ENCODE data around the gene UGT8. TPM values are rescaled to one million over a fixed set of nuclear protein-coding genes. Genes with fewer than 3 reads are reported as not detected.
A peak's percentile ranks its signal among the peaks of the same experiment; 100 is the strongest.

Gene UGT8
- total RNA-seq, 1 donor from 2014 or later = 4.5 TPM

GRCh38 chr4:114692958-114693357, 94.4 kb downstream of the UGT8 start:
- DNase-seq (ENCODE audit: low spot score, unreplicated experiment) = no peak
- Mint-ChIP-seq H3K27me3 (no peaks in the 10 kb centered on the region), H3K27ac (no peak overlapping the region), H3K36me3 (ENCODE audit: insufficient read depth) (no peaks in the 10 kb centered on the region), H3K4me3 (ENCODE audit: low read depth) (no peak overlapping the region), H3K9me3 (ENCODE audit: low read depth) (no peaks in the 10 kb centered on the region), H3K4me1 (ENCODE audit: low read depth) (peaks cover 10% of the 10 kb centered on the region)
- TF ChIP-seq CTCF (IDR thresholded peaks at IDR 0.05; ENCODE audit: unreplicated experiment) = no peak

GRCh38 chr4:114694770-114695169, 96.2 kb downstream of the UGT8 start:
- Mint-ChIP-seq H3K4me1 (ENCODE audit: low read depth) (peaks cover 9% of the 10 kb centered on the region), H3K9me3 (ENCODE audit: low read depth) (no peaks in the 10 kb centered on the region), H3K27ac (no peak overlapping the region), H3K27me3 (no peaks in the 10 kb centered on the region), H3K36me3 (ENCODE audit: insufficient read depth) (no peaks in the 10 kb centered on the region), H3K4me3 (ENCODE audit: low read depth) (no peak overlapping the region)
- peak; percentile 81 for TF ChIP-seq CTCF (IDR thresholded peaks at IDR 0.05; ENCODE audit: unreplicated experiment)
- DNase-seq (ENCODE audit: low spot score, unreplicated experiment) = no peak

- Mint-ChIP-seq H3K9me3 (ENCODE audit: low read depth) (no peaks in the 10 kb centered on the region), H3K27me3 (no peaks in the 10 kb centered on the region), H3K4me1 (ENCODE audit: low read depth) (peaks cover 16% of the 10 kb centered on the region), H3K36me3 (ENCODE audit: insufficient read depth) (no peaks in the 10 kb centered on the region), H3K4me3 (ENCODE audit: low read depth) (no peak overlapping the region), H3K27ac (no peak overlapping the region)
- no peak for TF ChIP-seq CTCF (IDR thresholded peaks at IDR 0.05; ENCODE audit: unreplicated experiment)
- DNase-seq (ENCODE audit: low spot score, unreplicated experiment) = no peak
These were observed 99.6 kb downstream of the UGT8 start for GRCh38 chr4:114698231-114698630.

GRCh38 chr4:114701491-114701890, 102.9 kb downstream of the UGT8 start:
- no peak for TF ChIP-seq CTCF (IDR thresholded peaks at IDR 0.05; ENCODE audit: unreplicated experiment)
- Mint-ChIP-seq H3K36me3 (ENCODE audit: insufficient read depth) (no peaks in the 10 kb centered on the region), H3K4me3 (ENCODE audit: low read depth) (no peak overlapping the region), H3K27me3 (no peaks in the 10 kb centered on the region), H3K27ac (no peak overlapping the region), H3K9me3 (ENCODE audit: low read depth) (no peaks in the 10 kb centered on the region), H3K4me1 (ENCODE audit: low read depth) (peaks cover 13% of the 10 kb centered on the region)
- no peak for DNase-seq (ENCODE audit: low spot score, unreplicated experiment)

GRCh38 chr4:114717432-114717831, 118.8 kb downstream of the UGT8 start:
- no peak for DNase-seq (ENCODE audit: low spot score, unreplicated experiment)

More at GRCh38 chr4:114717432-114717831, 118.8 kb downstream of the UGT8 start:
- H3K27me3 Mint-ChIP-seq = no peaks in the 10 kb centered on the region
- H3K4me3 Mint-ChIP-seq (ENCODE audit: low read depth) = no peak overlapping the region
- H3K36me3 Mint-ChIP-seq (ENCODE audit: insufficient read depth) = no peaks in the 10 kb centered on the region
- H3K9me3 Mint-ChIP-seq (ENCODE audit: low read depth) = no peaks in the 10 kb centered on the region
- peaks cover 5% of the 10 kb centered on the region for H3K4me1 Mint-ChIP-seq (ENCODE audit: low read depth)
- H3K27ac Mint-ChIP-seq = no peak overlapping the region
- TF ChIP-seq CTCF (IDR thresholded peaks at IDR 0.05; ENCODE audit: unreplicated experiment) = no peak
